C4-2B (cell line): ENCODE measurements around the gene UBC.
A peak's percentile ranks its signal among the peaks of the same experiment; 100 is the strongest.

Source experiments
- H3K27ac ChIP-seq: fragments of 450-650 bp; 2 replicates; pipeline ENCODE4 v1.5.1; 2017
- CTCF ChIP-seq: fragments of 450-650 bp; conservative IDR thresholded peaks from 2 replicates; pipeline ENCODE4 v1.5.1; 2017; ENCODE audit warnings: mild to moderate bottlenecking
- ZFX ChIP-seq: fragments of 450-650 bp; IDR thresholded peaks from 2 replicates; pipeline ENCODE4 v1.6.1; 2017

UBC gene

GRCh38 chr12:124866195-124866882 lies 48.1 kb downstream of the UBC start:
- H3K27ac ChIP-seq: no peak overlapping the region; the same call in 1 of the 2 replicates

GRCh38 chr12:124865728-124866127 lies 48.7 kb downstream of the UBC start:
- TF ChIP-seq ZFX (no peak), CTCF (no peak)
- H3K27ac ChIP-seq: peak overlapping the region; percentile 10; the same call in 1 of the 2 replicates

More at GRCh38 chr12:124866195-124866882, 48.1 kb downstream of the UBC start:
- TF ChIP-seq CTCF (no peak), ZFX (no peak)

- peak overlapping the region; percentile 97 for H3K27ac ChIP-seq
- TF ChIP-seq ZFX: no peak
- no peak for TF ChIP-seq CTCF
These were observed 50.1 kb downstream of the UBC start for GRCh38 chr12:124864326-124864752.

GRCh38 chr12:124863416-124864325 lies 50.8 kb downstream of the UBC start, which contains the start of gene SCARB1:
Gene SCARB1 (minus strand): TSS chr12:124863864. CDS start chr12:124863720, 144 bp downstream.
- H3K27ac ChIP-seq: peak within 1 kb of the TSS; percentile 97
- TF ChIP-seq ZFX (peak; percentile 80; the same call in 1 of the 2 replicates), CTCF (no peak)

- peak overlapping the region; percentile 97 for H3K27ac ChIP-seq
- TF ChIP-seq CTCF: no peak
- no peak for TF ChIP-seq ZFX
These were observed 51.6 kb downstream of the UBC start for GRCh38 chr12:124862768-124863415.

GRCh38 chr12:124861898-124862676 lies 52.4 kb downstream of the UBC start:
- H3K27ac ChIP-seq: peak overlapping the region; percentile 97

More at GRCh38 chr12:124861898-124862676, 52.4 kb downstream of the UBC start:
- TF ChIP-seq CTCF (no peak), ZFX (no peak)
